Smooth muscle cell of the pulmonary artery (primary cell): Measurements from ENCODE around the gene CCNJL. TPM values are rescaled to one million over a fixed set of nuclear protein-coding genes. Genes with fewer than 3 reads are reported as not detected.

ENCODE experiments used
- total RNA-seq: library from RNA; depleted of rRNA; stranded (reverse); fragments of >200 nt; gene quantifications from 2 replicates; pipeline ENCODE4 v1.2.3, GENCODE V29; 2014

Gene CCNJL
- total RNA-seq: 0.52 and 1.4 TPM in 2 replicates

GRCh38 chr5:160312134-160312959 is at the start of gene CCNJL:
CCNJL (minus strand) TSS chr5:160312564; CDS start chr5:160311923, 641 bp downstream.

GRCh38 chr5:160229190-160229742 is 83.1 kb downstream of the CCNJL start, which contains the start of gene FABP6:
FABP6 (plus strand) TSS chr5:160229506; CDS start chr5:160229558, 52 bp downstream.

Other genes starting within 250 kb of the CCNJL start
- gene PWWP2A, start 193.1 kb downstream of the CCNJL start, total RNA-seq: 19.6 and 25.2 TPM in 2 replicates
- gene FABP6, start 83.1 kb downstream of the CCNJL start, total RNA-seq: not detected in 2 replicates
- 0.17 and 0.98 TPM in 2 replicates for gene C1QTNF2, start 58.1 kb upstream of the CCNJL start, total RNA-seq
- gene FAM200C, start 87.5 kb upstream of the CCNJL start, total RNA-seq: 4.5 and 7.2 TPM in 2 replicates
- gene SLU7, start 106.5 kb upstream of the CCNJL start, total RNA-seq: 30.4 and 44.3 TPM in 2 replicates
- 12.8 and 48.7 TPM in 2 replicates for gene PTTG1, start 109.3 kb upstream of the CCNJL start, total RNA-seq